CD4-positive, alpha-beta T cell (primary cell): ENCODE data around the gene MICAL3. TPM values are rescaled to one million over a fixed set of nuclear protein-coding genes. Genes with fewer than 3 reads are reported as not detected.
"Not testable (repeated sequence)": the region's sequence is repeated elsewhere in the genome, so short reads cannot be mapped to it uniquely, and the experiment has no call there.

Experiments
- ATAC-seq: fragments of 200-7000 bp; cut with Tn5 transposase; one replicate; pipeline ENCODE4 v1.10.0; 2022; ENCODE audit warnings: mild to moderate bottlenecking; ENCODE audit not compliant: poor library complexity
- CTCF ChIA-PET: fragments of 350-600 bp; sonication (Branson Sonifier 250); formaldehyde crosslinking; loops from one replicate; lab custom pipeline; 2021; ENCODE audit warnings: antibody characterized with exemption, inconsistent platforms; lab: Charles Lee
- POLR2A ChIA-PET: fragments of 350-600 bp; sonication (Branson Sonifier 250); formaldehyde crosslinking; loops from one replicate; lab custom pipeline; 2021; ENCODE audit warnings: antibody characterized with exemption, inconsistent platforms; lab: Charles Lee
- DNase-seq, 14 experiments: peaks; one replicate each; pipeline ENCODE4 v3.0.0-alpha.2; 2013 to 2020; ENCODE audit warnings: mixed read lengths in 2 of 14
- H3K27ac ChIP-seq, 2 donors: one replicate each; pipeline versions ENCODE4 v1.5.1 to v1.7.0; 2013; ENCODE audit warnings: low read length in 2 of 2, low read depth in 1 of 2, mild to moderate bottlenecking in 1 of 2
- H3K27me3 ChIP-seq, 2 experiments: 1 replicate in 1 of 2; 2 replicates in 1 of 2; pipeline versions ENCODE4 v1.6.1 to v1.7.0; 2013; ENCODE audit warnings: low read length in 2 of 2, control low read depth in 1 of 2, mild to moderate bottlenecking in 1 of 2, moderate library complexity in 1 of 2; ENCODE audit not compliant: insufficient read depth in 2 of 2, control insufficient read depth in 1 of 2
- H3K36me3 ChIP-seq: one replicate; pipeline ENCODE4 v1.6.1; 2013; ENCODE audit warnings: low read length, control low read depth; ENCODE audit not compliant: insufficient read depth
- H3K4me1 ChIP-seq: one replicate; pipeline ENCODE4 v1.6.1; 2013; ENCODE audit warnings: low read length, control low read depth; ENCODE audit not compliant: insufficient read depth
- H3K4me3 ChIP-seq: one replicate; pipeline ENCODE4 v1.5.1; 2013; ENCODE audit warnings: mild to moderate bottlenecking, low read length, moderate library complexity
- H3K9me3 ChIP-seq, 2 experiments: 1 replicate in 1 of 2; 2 replicates in 1 of 2; pipeline versions ENCODE4 v1.6.1 to v1.7.0; 2013; ENCODE audit warnings: low read length in 2 of 2, mild to moderate bottlenecking in 2 of 2, control low read depth in 1 of 2, moderate library complexity in 1 of 2; ENCODE audit not compliant: control insufficient read depth in 1 of 2, insufficient read depth in 1 of 2
- H3K27ac Mint-ChIP-seq: one replicate; pipeline ENCODE4 v1.8.0; 2020; ENCODE audit warnings: mixed read lengths
- H3K27me3 Mint-ChIP-seq: one replicate; pipeline ENCODE4 v1.8.0; 2021; ENCODE audit warnings: mixed read lengths
- H3K36me3 Mint-ChIP-seq: one replicate; pipeline ENCODE4 v1.8.0; 2021; ENCODE audit warnings: low read depth, mixed read lengths
- H3K4me1 Mint-ChIP-seq: one replicate; pipeline ENCODE4 v1.8.0; 2021; ENCODE audit warnings: low read depth, mixed read lengths
- H3K4me3 Mint-ChIP-seq: one replicate; pipeline ENCODE4 v1.8.0; 2020; ENCODE audit warnings: mild to moderate bottlenecking, mixed read lengths
- H3K9me3 Mint-ChIP-seq: one replicate; pipeline ENCODE4 v1.8.0; 2020; ENCODE audit warnings: mixed read lengths
- intact Hi-C, 2 experiments: fragments of 100-400 bp; cut with DNase I in 1 of 2; cut with micrococcal nuclease in 1 of 2; formaldehyde crosslinking; loops; one replicate each; pipeline versions ENCODE4 v1.15.1 to v1.9.0; 2023 to 2025; cut with DNase I, micrococcal nuclease
- total RNA-seq, 174 experiments: library from RNA in 2 of 174; stranded (reverse) in 2 of 174; gene quantifications; one replicate each; pipeline ENCODE4 v1.2.3 and lab custom pipeline; 2021 to 2026
- TF ChIP-seq, protein P1 (sequence below): fragments of 200-600 bp; IDR thresholded peaks from one replicate; pipeline ENCODE4 v1.8.0; 2022; ENCODE audit warnings: antibody characterized with exemption, mild to moderate bottlenecking

MICAL3 gene
- total RNA-seq, 2 experiments from 2014 or later = 9.4 to 9.9 TPM

DNA sequence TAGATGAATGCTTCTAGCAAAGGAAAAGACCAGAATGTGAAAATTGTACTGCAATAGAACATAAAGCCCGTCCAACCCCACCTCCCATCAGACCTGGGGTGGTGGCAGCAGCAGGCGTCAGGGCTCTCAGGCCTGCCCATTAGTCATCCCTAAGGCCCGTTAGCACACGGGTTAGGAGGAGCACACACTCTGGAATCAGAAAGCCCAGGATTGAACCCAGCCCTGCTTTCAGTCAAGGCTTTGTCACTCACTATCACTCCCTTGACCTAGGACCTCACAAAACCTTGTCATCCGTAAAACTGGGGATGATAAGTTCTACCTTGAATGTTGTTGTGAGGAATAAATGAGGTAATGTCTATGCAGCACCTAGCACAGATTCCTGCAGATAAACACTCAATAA lies 26.9 kb downstream of the MICAL3 start:
- H3K4me1 ChIP-seq = peaks cover 46% of the 10 kb centered on the region
- peak overlapping the region; percentile 25 for H3K4me3 Mint-ChIP-seq
- peak overlapping the region in 1 of 2 donors; percentile 13 for H3K27ac ChIP-seq
- intact Hi-C loops = loop anchor here in 1 of 2 experiments (5.0 kb wide), 1 partner anchor 80 kb away; the partner anchor contains the start of gene PEX26
- H3K4me3 ChIP-seq = no peak overlapping the region
- TF ChIP-seq, protein P1, sequence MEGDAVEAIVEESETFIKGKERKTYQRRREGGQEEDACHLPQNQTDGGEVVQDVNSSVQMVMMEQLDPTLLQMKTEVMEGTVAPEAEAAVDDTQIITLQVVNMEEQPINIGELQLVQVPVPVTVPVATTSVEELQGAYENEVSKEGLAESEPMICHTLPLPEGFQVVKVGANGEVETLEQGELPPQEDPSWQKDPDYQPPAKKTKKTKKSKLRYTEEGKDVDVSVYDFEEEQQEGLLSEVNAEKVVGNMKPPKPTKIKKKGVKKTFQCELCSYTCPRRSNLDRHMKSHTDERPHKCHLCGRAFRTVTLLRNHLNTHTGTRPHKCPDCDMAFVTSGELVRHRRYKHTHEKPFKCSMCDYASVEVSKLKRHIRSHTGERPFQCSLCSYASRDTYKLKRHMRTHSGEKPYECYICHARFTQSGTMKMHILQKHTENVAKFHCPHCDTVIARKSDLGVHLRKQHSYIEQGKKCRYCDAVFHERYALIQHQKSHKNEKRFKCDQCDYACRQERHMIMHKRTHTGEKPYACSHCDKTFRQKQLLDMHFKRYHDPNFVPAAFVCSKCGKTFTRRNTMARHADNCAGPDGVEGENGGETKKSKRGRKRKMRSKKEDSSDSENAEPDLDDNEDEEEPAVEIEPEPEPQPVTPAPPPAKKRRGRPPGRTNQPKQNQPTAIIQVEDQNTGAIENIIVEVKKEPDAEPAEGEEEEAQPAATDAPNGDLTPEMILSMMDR = no peak
- H3K36me3 ChIP-seq = no peaks in the 10 kb centered on the region
- ChIA-PET CTCF (no interaction called here), POLR2A (no interaction called here)
- H3K27ac Mint-ChIP-seq = peak overlapping the region; percentile 87
- H3K36me3 Mint-ChIP-seq = no peaks in the 10 kb centered on the region
- ATAC-seq (no peak), DNase-seq (no peak)
- no peaks in the 10 kb centered on the region for H3K27me3 ChIP-seq
- H3K4me1 Mint-ChIP-seq = peaks cover 51% of the 10 kb centered on the region
- no peaks in the 10 kb centered on the region for H3K9me3 Mint-ChIP-seq
- no peaks in the 10 kb centered on the region for H3K9me3 ChIP-seq
- H3K27me3 Mint-ChIP-seq = no peaks in the 10 kb centered on the region

DNA sequence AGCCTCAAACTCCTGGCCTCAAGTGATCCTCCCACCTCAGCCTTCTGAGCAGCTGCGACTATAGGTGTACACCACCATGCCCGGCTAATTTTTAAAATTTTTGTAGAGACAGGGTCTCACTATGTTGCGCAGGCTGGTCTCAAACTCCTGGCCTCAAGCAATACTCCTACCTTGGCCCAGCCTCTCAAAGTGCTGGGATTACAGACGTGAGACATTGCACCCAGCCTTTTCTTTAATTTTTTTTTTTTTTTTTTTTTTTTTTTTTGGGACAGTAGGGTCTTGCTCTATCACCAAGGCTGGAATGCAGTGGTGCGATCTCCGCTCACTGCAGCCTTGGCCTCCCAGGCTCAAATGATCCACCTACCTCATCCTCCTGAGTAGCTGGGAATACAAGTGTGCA lies 29.1 kb downstream of the MICAL3 start:
- H3K4me1 ChIP-seq = peaks cover 32% of the 10 kb centered on the region
- CTCF ChIA-PET, POLR2A ChIA-PET, H3K9me3 Mint-ChIP-seq, H3K27me3 ChIP-seq, H3K4me3 Mint-ChIP-seq, H3K27ac ChIP-seq, H3K4me3 ChIP-seq, H3K36me3 ChIP-seq, DNase-seq, H3K27me3 Mint-ChIP-seq, H3K9me3 ChIP-seq, H3K36me3 Mint-ChIP-seq, ATAC-seq: not testable (repeated sequence)
- intact Hi-C loops = loop anchor here in 1 of 2 experiments (5.0 kb wide), 1 partner anchor 82 kb away; the partner anchor contains the start of gene PEX26
- H3K4me1 Mint-ChIP-seq = peaks cover 40% of the 10 kb centered on the region
- peak overlapping the region; percentile 55 for H3K27ac Mint-ChIP-seq

DNA sequence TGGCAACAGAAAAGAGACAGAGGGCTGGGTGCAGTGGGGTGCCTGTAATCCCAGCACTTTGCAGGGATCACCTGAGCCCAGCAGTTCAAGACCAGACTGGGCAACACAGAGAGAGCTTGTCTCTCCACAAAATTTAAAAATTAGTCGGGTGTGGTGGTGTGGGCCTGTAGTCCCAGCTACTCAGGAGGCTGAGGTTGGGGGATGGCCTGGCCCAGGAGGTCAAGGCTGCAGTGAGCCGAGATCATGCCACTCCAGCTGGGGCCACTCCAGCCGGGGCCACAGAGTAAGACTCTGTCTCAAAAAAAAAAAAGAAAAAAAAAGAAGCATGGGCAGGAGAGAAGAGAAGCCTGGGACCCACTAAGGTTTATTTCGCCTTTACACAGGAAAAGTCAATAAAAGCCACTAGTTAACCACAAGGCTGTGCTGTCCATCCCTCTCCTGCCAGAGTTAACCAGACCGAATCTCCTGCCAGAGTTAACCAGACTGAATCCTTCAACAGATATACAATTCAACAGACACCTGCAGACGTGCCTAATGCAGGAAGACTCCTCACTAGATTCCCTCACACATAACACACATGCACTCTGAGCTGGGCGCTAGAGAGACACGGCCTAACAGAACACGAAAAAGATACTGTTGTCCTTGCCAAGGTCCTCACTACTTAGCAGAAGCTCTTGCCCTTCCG lies 29.8 kb downstream of the MICAL3 start:
- peak overlapping the region; percentile 55 for H3K27ac Mint-ChIP-seq
- no peaks in the 10 kb centered on the region for H3K36me3 Mint-ChIP-seq
- no peaks in the 10 kb centered on the region for H3K27me3 Mint-ChIP-seq
- peaks cover 25% of the 10 kb centered on the region for H3K4me1 ChIP-seq
- DNase-seq = no peak
- ChIA-PET POLR2A (no interaction called here), CTCF (no interaction called here)
- H3K36me3 ChIP-seq = no peaks in the 10 kb centered on the region
- H3K4me3 Mint-ChIP-seq = no peak overlapping the region
- ATAC-seq = no peak
- no peaks in the 10 kb centered on the region for H3K9me3 ChIP-seq
- intact Hi-C loops = loop anchor here in 1 of 2 experiments (5.0 kb wide), 1 partner anchor 83 kb away; the partner anchor contains the start of gene PEX26
- H3K27me3 ChIP-seq = no peaks in the 10 kb centered on the region
- peaks cover 33% of the 10 kb centered on the region for H3K4me1 Mint-ChIP-seq
- H3K4me3 ChIP-seq = no peak overlapping the region
- H3K9me3 Mint-ChIP-seq = no peaks in the 10 kb centered on the region
- H3K27ac ChIP-seq = no peak overlapping the region
- TF ChIP-seq, protein P1 = no peak

DNA sequence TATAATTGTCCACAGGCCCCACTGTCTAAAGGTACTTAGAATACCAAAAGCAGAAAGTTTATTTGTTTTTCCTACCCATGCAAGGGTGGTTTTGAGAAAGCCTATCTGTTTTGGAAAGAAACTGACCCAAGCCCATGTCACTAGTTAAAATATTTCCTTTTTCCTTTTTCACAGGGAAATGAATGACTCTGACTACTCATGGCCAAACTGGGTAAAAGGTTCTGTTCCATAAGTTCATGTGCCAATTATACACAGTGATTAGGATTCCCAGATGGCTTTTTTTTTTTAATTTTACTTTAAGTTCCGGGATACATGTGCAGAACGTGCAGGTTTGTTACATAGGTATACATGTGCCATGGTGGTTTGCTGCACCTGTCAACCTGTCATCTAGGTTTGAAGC lies 31.4 kb downstream of the MICAL3 start:
- H3K9me3 Mint-ChIP-seq, H3K4me3 ChIP-seq, POLR2A ChIA-PET, H3K27ac Mint-ChIP-seq, H3K27ac ChIP-seq, H3K27me3 Mint-ChIP-seq, DNase-seq, H3K4me3 Mint-ChIP-seq, H3K27me3 ChIP-seq, H3K36me3 Mint-ChIP-seq, intact Hi-C loops, ATAC-seq, H3K9me3 ChIP-seq, H3K36me3 ChIP-seq, CTCF ChIA-PET: not testable (repeated sequence)
- H3K4me1 Mint-ChIP-seq = peaks cover 27% of the 10 kb centered on the region
- peaks cover 16% of the 10 kb centered on the region for H3K4me1 ChIP-seq

DNA sequence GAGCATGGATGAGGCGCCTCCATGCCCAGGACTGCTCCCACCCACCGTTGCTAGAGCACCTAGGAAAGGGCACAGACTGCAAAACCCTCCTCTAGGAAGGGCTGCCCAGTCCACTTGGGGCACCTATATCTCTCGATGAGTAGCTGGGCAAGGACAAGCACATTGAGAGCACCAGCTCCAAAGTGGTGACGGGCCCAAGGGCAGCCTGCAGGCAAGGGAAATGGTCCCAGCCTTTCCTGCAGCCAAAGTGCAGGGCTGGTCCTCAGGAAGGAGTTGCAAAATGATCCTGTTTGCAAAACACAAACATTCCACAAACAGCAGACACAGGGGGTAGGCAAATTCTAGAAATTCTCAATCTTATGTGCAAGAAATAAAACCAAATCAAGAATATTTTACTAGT lies 32.4 kb downstream of the MICAL3 start:
- H3K27ac ChIP-seq, POLR2A ChIA-PET, H3K36me3 Mint-ChIP-seq, H3K4me1 ChIP-seq, H3K9me3 Mint-ChIP-seq, H3K4me3 Mint-ChIP-seq, ATAC-seq, DNase-seq, H3K36me3 ChIP-seq, CTCF ChIA-PET, intact Hi-C loops, H3K9me3 ChIP-seq, H3K4me3 ChIP-seq, H3K27me3 ChIP-seq, H3K27me3 Mint-ChIP-seq, H3K27ac Mint-ChIP-seq: not testable (repeated sequence)
- H3K4me1 Mint-ChIP-seq = peaks cover 17% of the 10 kb centered on the region
